ENCODE results near the gene IPO5.

IPO5 gene

DNA sequence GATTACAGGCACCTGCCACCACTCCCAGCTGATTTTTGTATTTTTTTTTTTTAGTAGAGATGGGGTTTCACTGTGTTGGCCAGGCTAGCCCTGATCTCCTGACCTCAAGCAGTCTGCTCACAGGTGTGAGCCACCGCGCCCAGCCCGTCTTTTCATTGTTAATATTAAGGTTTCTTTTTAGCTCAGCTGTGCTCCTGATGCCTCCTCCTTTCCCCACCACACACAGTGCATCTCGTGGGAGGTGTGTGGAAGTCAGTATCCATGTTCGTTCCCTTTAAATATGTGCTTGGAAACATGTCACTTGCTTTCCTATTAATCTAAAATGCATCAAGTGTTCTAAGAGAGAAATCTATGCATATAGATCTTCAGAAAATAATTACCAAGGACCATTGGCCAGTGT is 53.5 kb downstream of the IPO5 start:
- no peak overlapping the region for H3K4me3 ChIP-seq (ENCODE audit: low read length)
- TF ChIP-seq, protein P1, sequence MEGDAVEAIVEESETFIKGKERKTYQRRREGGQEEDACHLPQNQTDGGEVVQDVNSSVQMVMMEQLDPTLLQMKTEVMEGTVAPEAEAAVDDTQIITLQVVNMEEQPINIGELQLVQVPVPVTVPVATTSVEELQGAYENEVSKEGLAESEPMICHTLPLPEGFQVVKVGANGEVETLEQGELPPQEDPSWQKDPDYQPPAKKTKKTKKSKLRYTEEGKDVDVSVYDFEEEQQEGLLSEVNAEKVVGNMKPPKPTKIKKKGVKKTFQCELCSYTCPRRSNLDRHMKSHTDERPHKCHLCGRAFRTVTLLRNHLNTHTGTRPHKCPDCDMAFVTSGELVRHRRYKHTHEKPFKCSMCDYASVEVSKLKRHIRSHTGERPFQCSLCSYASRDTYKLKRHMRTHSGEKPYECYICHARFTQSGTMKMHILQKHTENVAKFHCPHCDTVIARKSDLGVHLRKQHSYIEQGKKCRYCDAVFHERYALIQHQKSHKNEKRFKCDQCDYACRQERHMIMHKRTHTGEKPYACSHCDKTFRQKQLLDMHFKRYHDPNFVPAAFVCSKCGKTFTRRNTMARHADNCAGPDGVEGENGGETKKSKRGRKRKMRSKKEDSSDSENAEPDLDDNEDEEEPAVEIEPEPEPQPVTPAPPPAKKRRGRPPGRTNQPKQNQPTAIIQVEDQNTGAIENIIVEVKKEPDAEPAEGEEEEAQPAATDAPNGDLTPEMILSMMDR (conservative IDR thresholded peaks at IDR 0.05; ENCODE audit: low read depth, low read length) = no peak
- no peak for DNase-seq (ENCODE audit: low read depth)

DNA sequence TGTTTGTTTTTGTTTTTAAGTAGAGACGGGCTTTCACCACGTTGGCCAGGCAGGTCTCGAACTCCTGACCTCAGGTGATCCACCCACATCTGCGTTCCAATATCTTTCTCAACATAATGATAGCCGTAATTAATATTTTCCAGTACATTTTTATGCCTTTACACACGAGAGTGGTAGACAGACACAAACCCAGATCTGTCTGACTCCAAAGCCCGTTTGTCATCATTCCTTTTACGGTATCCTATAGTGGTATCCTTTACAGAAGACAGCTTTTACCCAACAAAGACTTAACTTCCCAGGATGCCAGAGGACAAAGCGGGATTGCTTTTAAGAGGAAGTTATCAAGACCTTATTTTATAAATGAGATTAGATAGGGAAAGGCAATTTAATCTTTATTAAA is 59.8 kb downstream of the IPO5 start:
- H3K4me3 ChIP-seq (ENCODE audit: low read length) = no peak overlapping the region
- TF ChIP-seq, protein P1 (conservative IDR thresholded peaks at IDR 0.05; ENCODE audit: low read depth, low read length) = no peak
- DNase-seq (ENCODE audit: low read depth) = no peak

DNA sequence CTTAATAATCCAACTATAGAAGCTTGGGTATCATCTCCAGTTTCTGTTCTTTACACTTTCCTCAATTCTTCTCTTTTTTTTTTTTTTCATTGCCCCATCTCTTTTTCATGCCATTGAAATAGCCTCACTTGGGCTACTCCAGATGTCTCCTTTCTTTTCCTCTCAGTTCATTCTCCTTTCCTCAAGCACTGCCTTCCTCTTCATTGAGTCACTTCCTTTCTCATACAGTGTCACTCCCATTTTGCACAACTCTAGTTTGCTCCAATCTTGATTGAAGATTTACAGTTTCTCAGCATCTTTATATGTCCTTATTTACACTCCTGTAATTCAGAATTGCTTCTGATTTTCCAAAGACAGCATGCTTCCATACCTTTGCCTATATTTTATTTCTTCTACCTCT is 61.3 kb downstream of the IPO5 start:
- DNase-seq (ENCODE audit: low read depth) = no peak
- TF ChIP-seq, protein P1 (conservative IDR thresholded peaks at IDR 0.05; ENCODE audit: low read depth, low read length) = no peak
- no peak overlapping the region for H3K4me3 ChIP-seq (ENCODE audit: low read length)

- no peak overlapping the region for H3K4me3 ChIP-seq (ENCODE audit: low read length)
- TF ChIP-seq, protein P1 (conservative IDR thresholded peaks at IDR 0.05; ENCODE audit: low read depth, low read length) = no peak
- DNase-seq (ENCODE audit: low read depth) = no peak
These were observed 64.8 kb downstream of the IPO5 start for GRCh38 chr13:98018293-98018692.

DNA sequence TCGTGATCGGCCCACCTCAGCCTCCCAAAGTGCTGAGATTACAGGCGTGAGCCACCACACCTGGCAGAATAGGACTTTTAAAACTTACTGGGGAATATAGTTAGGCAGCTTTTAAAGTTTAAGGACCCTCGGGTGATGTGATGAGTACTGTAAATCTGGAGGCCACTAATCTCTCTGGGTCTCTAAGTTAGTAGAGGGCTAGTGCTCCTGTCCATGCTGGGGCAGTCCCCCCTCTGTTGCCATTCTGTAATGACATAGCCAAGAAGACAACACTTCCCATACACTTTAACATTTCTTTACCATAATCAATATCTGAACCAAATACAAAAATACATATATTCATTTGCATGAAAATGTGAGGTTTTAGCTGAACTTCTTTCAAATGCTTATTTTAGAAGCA is 65.7 kb downstream of the IPO5 start:
- TF ChIP-seq, protein P1 (conservative IDR thresholded peaks at IDR 0.05; ENCODE audit: low read depth, low read length) = no peak
- no peak for DNase-seq (ENCODE audit: low read depth)
- H3K4me3 ChIP-seq (ENCODE audit: low read length) = no peak overlapping the region

- H3K4me3 ChIP-seq (ENCODE audit: low read length) = no peak overlapping the region
- DNase-seq (ENCODE audit: low read depth) = no peak
- TF ChIP-seq, protein P1 (conservative IDR thresholded peaks at IDR 0.05; ENCODE audit: low read depth, low read length) = no peak
These were observed 66.8 kb downstream of the IPO5 start for GRCh38 chr13:98020271-98020670.

DNA sequence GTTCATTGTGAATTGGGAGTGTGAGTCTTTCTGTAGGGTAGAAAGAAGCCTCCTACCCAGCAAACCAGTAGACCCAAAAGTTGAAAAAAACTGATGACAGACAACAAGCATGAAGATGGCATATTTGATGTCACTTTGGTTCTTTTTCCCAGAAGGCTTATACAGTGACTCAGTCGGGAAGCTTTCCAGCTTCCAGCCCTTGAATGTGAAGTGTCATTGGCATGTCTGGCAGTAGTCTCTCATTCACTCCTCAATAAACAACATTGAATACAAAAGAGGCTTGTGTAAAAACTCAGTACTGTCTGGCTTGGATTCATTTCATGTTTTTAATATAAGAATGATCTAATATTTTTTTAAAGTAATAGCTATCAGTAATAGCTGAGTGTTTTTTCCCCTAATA is 68.7 kb downstream of the IPO5 start:
- TF ChIP-seq, protein P1 (conservative IDR thresholded peaks at IDR 0.05; ENCODE audit: low read depth, low read length) = no peak
- no peak for DNase-seq (ENCODE audit: low read depth)
- H3K4me3 ChIP-seq (ENCODE audit: low read length) = no peak overlapping the region
